ENCODE data around the gene MGMT.

GRCh38 chr10:129792864-129793263 is 325.8 kb downstream of the MGMT start:
- TF ChIP-seq, protein P1, sequence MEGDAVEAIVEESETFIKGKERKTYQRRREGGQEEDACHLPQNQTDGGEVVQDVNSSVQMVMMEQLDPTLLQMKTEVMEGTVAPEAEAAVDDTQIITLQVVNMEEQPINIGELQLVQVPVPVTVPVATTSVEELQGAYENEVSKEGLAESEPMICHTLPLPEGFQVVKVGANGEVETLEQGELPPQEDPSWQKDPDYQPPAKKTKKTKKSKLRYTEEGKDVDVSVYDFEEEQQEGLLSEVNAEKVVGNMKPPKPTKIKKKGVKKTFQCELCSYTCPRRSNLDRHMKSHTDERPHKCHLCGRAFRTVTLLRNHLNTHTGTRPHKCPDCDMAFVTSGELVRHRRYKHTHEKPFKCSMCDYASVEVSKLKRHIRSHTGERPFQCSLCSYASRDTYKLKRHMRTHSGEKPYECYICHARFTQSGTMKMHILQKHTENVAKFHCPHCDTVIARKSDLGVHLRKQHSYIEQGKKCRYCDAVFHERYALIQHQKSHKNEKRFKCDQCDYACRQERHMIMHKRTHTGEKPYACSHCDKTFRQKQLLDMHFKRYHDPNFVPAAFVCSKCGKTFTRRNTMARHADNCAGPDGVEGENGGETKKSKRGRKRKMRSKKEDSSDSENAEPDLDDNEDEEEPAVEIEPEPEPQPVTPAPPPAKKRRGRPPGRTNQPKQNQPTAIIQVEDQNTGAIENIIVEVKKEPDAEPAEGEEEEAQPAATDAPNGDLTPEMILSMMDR (IDR thresholded peaks at IDR 0.05), result no peak
- TF ChIP-seq POLR2A (IDR thresholded peaks at IDR 0.05) (no peak), POLR2AphosphoS5 (IDR thresholded peaks at IDR 0.05) (no peak), EP300 (IDR thresholded peaks at IDR 0.05) (no peak)
